GM19467 (cell line): Measurements from ENCODE around the gene CD248.
"Not testable (repeated sequence)": the region's sequence is repeated elsewhere in the genome, so short reads cannot be mapped to it uniquely, and the experiment has no call there.

ENCODE experiments used
- ATAC-seq: cut with Tn5 transposase; IDR thresholded peaks from one replicate; pipeline ENCODE4 v1.9.1; 2021; ENCODE audit warnings: mild to moderate bottlenecking, moderate library complexity; ENCODE audit not compliant: unreplicated experiment

The CD248 gene

GRCh38 chr11:66316849-66317251, at the start of gene CD248:
CD248 (minus strand) TSS chr11:66317044; CDS start chr11:66317027, 17 bp downstream.
- ATAC-seq, result no peak

GRCh38 chr11:66365711-66366619, 49.1 kb upstream of the CD248 start:
- ATAC-seq, result no peak

DNA sequence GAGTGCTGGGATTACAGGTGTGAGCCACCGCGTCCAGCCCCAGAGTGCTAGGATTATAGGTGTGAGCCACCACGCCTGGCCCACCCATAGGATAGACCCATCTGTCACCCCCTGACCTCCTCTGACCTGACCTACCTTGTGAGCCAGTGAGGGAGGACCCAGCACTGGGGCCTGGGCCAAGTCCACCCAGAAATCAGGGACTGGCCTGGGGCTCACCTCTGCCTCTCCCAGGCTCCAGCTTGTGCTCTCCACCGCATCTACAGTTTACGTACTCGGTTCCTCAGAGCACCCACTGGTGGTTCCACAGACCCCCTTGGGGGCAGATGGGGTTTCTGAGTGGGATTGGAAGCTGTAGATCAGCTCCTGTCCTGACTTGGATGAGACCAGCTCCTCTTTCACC, 48.3 kb upstream of the CD248 start:
- ATAC-seq, result no peak

DNA sequence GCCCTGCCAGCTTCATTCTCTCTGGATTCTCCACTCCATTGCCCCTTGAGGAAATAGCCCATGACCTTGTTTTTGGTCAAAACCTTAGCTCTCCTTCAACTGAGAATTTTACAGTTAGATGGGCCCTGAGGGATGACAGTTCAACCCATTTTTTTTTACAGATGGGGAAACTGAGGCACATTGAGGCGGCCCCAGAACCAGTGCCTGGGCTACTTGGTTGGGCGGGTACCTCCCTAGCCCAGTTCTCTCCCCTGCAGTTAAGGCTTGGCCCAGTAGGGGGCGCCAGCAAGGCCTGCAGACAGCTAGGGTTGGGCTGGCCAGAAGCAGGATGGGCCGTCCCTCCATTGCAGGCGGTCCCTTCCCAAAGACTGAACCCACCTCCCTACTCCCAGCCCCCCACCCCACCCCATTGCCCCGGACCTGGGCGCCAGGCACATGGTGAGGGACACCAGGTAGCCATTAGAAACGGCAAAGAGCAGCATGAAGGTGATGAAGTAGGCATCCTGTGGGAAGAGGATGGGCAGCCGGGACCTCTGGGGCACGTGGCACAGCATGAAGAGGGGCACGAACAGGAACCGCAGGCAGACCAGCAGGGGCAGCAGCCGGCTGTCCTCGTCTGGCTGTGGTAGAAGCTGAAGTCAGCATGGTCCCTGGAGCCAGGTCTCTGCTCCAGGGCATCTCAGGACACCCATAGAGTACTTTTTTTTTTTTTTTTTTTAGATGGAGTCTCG, 47.1 kb upstream of the CD248 start:
- ATAC-seq, result no peak

DNA sequence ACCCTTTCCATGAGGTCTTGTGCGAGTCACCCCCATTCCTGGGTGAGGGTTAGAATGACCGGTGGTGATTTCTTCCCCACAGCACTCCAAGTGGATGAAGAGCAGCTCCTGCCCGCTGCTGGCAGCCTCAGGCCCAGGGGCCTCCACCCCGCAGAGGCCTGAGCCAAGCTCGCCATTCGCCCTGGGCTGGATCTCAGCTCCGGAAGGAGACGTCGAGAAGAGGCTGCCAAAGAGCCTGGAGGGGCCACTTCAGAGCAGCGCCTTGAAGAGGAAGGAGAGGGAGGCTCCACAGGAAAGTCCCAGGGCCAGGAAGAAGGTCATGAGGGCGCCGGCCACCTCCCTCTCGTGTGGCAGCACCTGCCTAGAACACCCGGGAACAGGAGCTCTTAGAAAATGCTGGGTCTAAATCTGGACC, 46.4 kb upstream of the CD248 start:
- no peak for ATAC-seq

DNA sequence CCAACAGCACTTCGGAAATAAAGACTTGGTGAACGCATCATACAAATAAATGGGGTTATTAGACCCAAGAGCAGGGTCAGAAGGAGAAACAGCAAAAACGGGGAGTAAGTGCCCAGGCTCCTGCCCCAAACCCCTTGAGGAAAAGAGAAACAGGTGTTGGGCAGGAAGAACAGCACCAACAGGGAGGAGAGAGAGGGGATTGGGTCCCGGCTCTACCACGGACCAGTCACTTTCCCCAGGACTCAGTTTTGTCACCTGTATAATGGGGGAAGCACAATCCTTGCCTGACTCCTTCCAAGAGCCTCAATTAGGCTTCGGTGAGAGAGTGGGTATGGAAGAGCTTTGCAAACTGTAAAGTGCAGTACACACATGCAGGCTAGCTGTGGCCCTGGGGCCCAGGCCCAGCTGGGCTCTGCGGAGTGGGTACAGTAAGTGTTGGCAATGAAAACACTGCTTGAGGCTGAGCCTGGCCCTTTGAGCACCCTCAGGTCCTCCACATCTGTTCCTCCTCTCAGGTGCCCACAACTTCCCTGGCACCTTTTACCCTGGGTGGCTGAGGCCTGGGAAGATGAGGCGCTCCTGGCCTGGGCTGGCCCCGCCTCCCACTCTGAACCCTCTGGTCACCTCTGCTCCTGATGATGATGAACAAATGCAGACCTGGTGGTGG, 45.8 kb upstream of the CD248 start:
- ATAC-seq, result no peak

- ATAC-seq, result no peak
Measured at GRCh38 chr11:66361502-66361941, 44.7 kb upstream of the CD248 start.

GRCh38 chr11:66360406-66361073, 43.7 kb upstream of the CD248 start:
- no peak for ATAC-seq

DNA sequence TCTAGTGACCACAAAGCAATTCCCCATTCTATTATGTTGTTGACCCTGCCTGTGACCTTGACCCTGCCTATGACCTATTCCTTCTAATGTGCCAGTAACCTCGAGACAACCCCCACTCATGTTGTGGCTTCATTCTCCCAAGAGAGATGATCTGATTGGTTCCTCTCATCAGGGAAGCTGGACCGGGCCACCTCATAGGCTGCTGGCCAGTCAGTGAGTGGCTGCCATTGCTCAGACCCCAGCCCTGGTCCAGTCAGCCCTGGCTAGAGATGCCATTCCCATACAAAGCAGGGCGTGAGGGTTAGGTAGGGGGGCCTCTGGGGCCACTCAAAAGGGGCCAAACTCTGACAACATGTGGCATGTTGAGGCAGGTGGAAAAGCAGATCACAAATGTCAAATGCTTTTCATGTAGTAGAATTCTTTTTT, 42.8 kb upstream of the CD248 start:
- no peak for ATAC-seq

GRCh38 chr11:66350560-66351235, 33.9 kb upstream of the CD248 start:
- ATAC-seq, result not testable (repeated sequence)

- no peak for ATAC-seq
Measured at GRCh38 chr11:66349084-66349386, 32.2 kb upstream of the CD248 start.

DNA sequence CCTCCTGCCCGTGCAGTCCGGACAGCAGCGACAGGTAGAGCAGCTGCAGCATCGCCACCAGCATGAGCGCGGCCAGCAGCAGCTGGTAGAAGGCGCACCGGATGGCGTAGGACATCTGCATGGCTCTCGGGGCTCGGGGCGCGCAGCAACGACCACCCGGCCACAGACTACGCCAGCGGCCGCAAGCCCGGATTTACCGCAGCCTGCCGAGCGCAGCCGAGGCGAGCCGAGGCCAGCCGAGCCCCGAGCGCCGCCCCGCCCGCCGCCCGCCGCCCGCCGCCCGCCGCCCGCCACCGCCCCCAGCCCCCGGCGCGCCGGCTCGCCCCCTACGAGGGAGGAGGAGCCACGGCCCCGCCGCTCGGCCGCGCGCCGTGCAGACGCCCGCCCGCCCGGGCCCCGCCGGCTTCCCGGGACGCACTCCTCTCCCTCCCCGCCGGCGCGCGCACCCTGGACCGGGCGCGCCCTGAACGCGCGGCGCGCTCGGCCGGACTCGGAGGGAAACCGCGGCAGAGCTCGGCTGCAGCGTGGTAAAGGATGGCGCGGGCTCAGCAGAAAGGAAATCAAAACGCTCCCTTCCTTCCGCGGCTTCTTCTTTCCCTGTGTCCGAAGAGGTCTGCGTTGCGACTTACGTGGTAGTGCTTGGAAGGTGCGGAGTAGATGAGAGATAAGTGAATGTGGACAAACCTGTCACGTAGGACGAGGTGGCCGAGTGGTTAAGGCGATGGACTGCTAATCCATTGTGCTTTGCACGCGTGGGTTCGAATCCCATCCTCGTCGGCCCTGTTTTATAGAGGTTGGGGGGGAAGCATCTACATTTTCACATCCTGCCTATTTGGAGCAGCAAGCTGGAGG, 30.8 kb upstream of the CD248 start, which contains the start of gene B4GAT1:
Gene B4GAT1 (minus strand): TSS at position 205 of the 852 bp plus-strand sequence. CDS start 84 bp downstream, at position 121.
- peak; percentile 42 for ATAC-seq

DNA sequence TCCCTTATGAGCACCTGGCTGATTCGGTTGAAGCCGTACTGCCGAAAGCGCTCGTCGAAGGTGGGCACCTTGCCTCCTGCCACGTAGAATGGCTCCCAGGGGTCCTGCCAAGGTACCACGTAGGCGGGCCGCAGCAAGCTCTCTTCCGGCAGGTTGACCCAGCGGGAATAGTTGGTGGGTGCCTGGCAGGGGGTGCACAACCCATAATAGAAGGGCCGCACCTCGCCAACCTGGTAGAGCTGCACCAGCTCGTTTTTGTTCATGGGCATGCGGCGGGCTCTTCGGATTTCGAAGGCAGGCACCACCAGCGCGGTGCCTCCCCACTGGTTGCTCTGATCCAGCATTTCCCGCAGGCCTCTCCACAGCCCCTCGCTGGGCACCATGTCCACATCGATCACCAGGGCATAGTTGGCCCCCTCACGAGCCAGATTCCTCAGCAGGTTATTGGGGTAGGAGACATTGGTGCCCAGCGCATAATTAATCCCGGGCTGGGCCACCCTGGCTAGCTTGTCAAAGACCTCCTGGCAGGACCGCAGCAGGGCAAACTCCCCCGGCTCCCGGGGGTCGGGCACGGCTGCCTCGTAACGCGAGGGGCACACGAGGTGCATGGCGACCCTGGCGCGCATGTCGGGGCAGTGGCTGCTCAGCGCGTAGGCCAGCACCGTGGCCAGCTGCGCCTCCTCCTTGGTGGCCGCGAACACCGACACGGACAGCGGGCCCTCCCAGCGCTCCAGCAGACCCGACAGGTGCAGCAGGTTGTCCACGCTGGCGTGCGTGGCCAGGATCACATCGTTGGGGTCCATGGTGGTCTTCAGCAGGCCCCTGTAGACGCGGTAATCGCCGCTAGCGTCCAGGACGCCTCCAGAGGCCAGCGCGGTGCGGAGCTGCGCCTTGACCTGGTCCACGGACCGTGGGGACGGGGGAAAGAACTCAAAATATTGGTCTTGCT, 29.9 kb upstream of the CD248 start:
- no peak for ATAC-seq

DNA sequence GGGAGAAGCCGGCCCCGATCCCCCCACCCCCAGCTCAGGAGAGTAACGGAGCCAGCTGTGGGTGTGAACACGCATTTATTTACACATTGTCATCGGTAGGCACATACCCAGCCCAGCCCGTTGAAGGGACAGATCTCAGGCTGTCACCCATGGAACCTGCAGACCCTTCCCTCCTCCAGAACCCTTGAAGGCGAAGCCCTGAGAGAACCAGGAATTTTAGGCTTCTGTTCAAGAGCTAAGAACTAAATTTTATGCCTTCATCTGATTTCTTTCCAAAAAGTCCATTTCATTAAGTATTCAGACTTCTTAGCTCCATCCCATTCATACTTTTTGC, 28.4 kb upstream of the CD248 start:
- ATAC-seq, result no peak

DNA sequence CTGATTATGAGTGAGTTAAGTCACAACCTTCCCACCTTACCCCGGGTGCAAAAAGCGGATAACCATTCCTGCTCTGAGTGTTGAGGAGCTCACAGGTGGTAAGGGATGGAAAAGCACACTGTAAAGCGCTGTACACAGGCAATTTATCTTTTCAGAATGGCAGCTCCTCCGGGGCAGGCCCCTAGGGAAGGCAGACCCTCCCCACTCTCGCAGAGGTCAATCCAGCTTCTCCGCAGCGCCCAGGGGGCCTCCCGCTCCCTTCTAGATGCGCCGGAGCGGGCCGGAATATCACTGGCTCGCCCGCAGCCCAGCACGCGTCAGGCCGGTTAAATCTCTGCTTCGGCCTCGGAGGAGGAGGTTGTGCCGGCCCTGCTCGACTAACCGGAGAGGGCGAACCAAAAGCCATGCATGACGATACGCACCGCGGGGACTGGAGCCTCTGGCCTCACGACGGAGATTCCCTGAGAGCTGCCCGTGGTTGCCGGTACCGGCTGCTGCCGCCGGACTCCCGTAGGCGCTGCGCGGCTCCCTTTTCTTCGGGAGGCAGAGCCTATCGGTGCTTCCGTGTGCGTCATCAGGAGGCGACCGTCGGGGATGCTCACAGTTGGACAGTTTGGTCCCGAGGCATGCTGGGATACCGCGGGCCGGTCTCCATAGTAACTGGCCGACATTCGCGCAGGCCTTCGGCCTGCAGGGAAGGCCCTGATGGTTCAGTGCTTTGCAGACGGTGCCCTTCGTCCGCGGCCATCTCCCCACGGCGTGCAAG, 27.9 kb upstream of the CD248 start, which contains the start of gene BRMS1:
Gene BRMS1 (minus strand): TSS at position 555 of the 766 bp plus-strand sequence. CDS start 2,870 bp downstream, outside the sequence.
- ATAC-seq, result peak; percentile 59

- no peak for ATAC-seq
Measured at GRCh38 chr11:66343176-66343575, 26.3 kb upstream of the CD248 start.

DNA sequence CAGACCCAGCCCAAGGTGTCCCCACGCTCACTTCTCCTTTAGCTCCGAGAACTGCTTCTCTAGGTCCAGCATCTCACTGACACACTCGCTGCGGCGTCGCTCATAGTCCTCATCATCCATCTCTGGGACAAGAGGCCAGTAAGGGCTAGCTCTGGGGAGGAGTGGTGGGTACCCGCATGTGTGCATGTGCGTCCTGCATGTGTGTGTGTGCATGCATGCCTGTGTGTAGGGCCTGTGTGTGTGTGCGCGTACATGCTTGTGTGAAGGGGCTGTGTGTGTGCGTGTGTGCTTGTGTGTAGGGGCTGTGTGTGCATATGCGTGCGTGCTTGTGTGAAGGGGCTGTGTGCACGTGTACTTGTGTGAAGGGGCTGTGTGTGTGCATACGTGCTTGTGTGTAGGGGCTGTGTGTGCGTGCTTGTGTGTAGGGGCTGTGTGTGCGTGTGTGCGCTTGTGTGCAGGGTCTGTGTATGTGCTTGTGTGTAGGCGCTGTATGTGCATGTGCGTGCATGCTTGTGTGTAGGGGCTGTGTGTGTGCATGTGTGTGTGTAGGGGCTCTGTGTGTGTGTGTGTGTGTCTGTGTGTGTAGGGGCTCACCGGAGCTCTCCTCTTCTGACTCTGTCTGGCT, 24.8 kb upstream of the CD248 start:
- ATAC-seq, result no peak
